Glomerular endothelial cell (primary cell): ENCODE results near the gene BTG4. TPM values are rescaled to one million over a fixed set of nuclear protein-coding genes. Genes with fewer than 3 reads are reported as not detected.

Experiments used
- DNase-seq: peaks from one replicate; pipeline ENCODE4 v3.0.0-alpha.2; 2011; ENCODE audit warnings: low read depth, low spot score; ENCODE audit errors: extremely low read depth
- total RNA-seq: library from RNA; depleted of rRNA; stranded (reverse); fragments of >200 nt; gene quantifications from 2 replicates; pipeline ENCODE4 v1.2.3, GENCODE V29; 2015

Gene BTG4
- total RNA-seq, 1 donor from 2014 or later, result not detected

GRCh38 chr11:111538407-111539114, 26.4 kb upstream of the BTG4 start:
- DNase-seq, result no peak

DNA sequence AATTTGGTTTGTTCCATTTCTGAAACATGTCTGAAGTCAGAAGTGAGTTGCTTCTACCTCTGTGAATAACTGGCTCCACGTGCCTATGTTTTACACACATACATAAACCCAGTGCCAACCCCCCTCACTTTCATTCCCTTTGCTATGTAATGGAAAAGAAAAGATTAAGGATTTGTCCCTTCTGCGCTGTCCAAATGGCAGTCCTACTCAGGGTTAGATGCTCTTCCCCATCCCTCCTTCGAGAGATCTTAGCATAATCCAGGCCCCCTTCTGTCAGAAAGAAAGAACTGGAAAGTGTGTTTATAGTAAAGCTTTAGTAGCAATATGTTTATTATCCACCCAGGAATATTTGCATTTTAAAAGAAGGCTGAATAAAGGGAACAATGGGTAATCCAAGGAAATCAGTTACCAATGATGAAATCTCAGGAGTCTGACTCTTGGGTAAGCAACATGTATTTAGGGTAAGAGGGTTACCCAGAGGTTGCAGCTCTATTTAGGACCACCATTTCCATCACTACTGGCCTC, 25.2 kb upstream of the BTG4 start:
- DNase-seq, result no peak

GRCh38 chr11:111535281-111535680, 23.1 kb upstream of the BTG4 start:
- DNase-seq, result no peak

DNA sequence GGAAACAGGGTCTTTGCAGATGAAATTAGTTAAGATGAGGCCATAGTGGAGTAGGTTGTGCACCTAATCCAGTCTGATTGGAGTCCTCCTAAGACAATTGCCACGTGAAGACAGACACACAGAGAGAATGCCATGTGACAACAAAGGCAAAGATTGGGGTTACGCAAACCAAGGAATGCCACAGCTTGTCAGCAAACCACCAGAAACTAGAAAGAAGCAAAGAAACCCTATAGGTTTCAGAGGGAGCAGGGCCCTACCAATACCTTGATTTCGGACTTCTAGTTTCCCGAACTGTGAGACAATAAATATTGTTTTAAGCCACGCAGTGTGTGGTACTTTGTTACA, 20.2 kb upstream of the BTG4 start:
- no peak for DNase-seq

GRCh38 chr11:111531687-111532364, 19.6 kb upstream of the BTG4 start:
- no peak for DNase-seq

DNA sequence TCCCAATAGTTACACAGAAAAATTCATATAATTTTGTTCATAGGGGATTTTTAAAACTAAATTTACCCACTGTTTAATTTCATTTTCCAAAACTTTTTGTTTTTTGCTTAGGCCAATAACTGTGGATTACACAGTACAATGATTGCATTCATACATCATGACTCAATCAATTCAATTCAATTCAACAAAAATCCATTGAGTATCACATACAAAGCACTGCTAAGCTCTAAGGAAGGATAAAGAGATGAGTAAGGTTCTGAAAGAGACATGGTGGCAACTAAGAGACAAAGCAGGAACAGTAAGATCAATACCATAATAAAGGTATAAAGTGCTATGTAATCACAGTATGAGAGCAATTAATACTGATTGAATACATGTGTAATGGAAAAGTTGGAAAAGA, 18.9 kb upstream of the BTG4 start:
- DNase-seq, result no peak

- DNase-seq, result no peak
These were observed 17.9 kb upstream of the BTG4 start for GRCh38 chr11:111530091-111530490.

DNA sequence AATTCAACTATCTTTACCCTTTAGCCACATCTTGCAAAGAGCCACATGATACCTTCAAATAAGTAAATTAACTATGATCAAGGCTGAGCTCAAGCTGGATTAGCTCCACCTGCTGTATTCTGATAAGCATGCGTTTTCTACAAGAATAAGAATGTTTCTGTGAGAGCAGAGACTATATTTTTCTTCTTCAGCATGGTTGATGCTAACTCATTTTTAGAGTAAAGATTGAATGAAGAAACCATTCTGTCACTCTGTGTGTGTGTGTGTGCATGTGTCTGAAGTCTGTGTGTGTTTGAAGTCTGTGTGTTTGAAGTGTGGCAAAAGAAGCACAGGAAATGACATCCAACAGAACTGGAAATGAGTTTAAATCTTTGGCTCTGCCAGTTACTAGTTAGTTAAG, 16.4 kb upstream of the BTG4 start:
- DNase-seq, result no peak

GRCh38 chr11:111527279-111527678, 15.1 kb upstream of the BTG4 start:
- DNase-seq, result no peak

DNA sequence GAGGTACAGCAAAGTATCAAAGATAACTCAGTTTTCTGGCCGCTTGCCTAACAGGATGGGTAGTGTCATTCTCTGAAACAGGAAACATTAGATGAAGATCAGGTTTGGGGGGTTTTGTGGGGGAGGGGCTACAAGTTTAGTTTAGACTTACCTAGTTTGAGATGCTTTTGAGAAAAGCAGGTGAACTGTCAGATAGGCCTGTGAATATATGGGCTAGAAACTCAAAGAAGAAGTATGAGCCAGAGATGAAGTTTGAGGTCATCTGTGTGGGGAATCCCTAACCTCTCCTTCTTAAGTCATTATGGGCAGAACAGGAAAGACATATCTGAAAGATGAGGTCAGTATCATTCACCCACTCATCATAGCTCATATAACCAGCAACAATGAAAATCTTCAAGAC, 14.3 kb upstream of the BTG4 start:
- DNase-seq, result no peak

DNA sequence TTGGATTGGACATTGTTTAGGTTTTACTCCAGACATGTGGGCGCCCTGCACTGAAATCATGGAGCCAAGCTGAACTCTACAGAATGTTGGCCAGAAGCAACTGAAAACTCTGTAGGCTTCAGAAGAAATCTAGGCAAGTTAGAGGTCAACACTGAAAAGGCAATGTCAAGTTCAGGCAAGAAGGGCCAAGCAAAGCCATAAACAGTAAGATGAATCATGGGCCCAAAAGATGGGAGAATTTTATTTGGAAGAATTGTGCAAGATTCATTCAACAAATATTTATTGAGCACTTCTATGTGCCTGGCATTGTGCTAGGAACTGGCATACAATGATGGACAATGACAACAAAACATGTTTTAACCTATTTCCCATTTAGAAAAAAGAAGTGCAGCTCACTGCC, 13.3 kb upstream of the BTG4 start:
- no peak for DNase-seq

DNA sequence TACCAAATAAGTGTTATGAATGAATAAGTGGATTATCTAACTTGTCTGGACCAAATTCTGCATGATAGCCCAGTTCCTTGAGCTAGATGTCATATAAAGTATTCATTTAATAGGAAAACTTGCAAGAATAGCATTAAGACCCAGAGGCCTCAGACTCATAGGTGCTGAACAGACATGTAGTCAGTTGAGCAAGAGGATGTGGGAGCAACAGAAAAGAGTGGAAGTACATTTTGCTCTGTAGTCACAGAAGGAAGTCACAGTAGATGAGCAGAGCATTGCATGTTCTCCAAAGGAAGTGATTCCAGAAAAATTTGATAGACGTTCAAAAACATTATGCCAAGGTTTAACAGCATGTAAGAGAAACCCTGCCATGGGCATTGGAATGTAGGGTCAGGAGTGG, 11.9 kb upstream of the BTG4 start:
- no peak for DNase-seq

- DNase-seq, result no peak
These were observed 11.2 kb upstream of the BTG4 start for GRCh38 chr11:111523343-111523742.

DNA sequence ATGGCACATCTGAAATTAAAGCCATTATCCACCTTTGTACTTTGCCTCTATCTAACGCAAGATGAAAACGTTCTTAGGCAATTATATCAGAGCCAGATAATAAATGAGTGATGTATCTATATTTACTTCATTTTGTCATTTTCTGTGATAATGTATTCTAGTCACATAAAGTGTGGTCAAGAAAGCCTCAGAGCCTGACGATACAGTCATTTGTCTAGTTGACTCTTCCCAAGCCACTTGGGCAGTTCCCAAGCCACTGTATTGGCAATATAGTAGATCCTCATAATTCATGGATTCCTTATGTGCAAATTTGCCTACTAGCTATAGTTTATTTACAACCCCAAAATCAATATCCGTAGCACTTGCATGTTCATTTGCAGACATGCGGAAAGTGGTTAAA, 10.2 kb upstream of the BTG4 start:
- no peak for DNase-seq

DNA sequence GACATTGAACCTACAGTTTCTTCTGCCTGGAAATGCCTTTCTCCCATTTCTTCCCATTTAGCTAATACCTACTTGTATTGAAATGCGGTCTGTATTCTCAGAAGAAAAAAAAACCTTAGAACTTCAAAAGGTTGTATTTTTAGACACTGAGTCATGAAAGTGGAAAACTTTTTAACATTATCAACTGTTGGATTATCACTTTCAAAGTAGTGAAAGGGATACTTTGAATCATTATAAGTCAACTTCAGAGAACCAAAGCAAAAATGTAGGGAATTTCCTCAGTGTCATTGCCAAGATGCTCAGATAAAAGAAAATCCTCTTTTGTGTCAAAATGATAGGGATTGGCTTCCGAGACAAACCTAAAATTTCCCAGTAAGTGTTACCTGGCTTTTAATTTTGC, 8.9 kb upstream of the BTG4 start:
- no peak for DNase-seq

DNA sequence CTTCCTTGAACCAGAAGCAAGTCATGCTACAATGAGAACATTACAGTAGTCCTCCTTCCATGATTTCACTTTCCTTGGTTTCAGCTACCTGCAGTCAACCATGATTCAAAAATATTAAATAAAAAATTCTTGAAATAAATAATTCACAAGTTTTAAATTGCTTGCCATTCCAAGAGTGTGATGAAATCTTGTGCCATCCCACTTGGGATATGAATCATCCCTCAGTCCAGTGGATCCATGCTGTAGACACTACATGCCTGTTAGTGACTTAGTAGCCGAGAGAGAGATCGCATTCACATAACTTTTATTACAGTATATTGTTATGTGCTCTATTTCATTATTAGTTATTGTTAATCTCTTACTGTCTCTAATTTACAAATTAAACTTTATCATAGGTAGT, 8.4 kb upstream of the BTG4 start:
- DNase-seq, result no peak

GRCh38 chr11:111518668-111519067, 6.5 kb upstream of the BTG4 start:
- no peak for DNase-seq

DNA sequence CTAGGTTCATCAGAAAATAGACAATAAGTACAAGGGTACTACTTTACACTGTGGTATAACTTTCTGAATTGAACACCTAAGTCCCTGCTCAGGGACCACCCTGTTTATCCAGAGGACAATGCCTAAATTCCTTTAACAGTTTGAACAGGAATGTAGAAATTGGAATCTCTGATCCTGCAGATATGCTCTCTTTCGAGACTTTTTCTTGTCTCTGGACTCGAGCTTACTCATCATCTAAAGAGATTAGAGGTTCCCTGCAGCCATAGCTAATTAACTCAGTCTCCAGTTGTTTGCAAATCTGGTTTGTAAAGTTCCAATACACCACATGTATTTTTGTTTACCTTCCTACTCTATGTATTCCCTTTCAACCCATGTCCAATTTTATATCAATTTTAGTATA, 3.4 kb upstream of the BTG4 start:
- DNase-seq, result no peak

- DNase-seq, result no peak
These were observed 2.2 kb upstream of the BTG4 start, which contains the start of gene HOATZ for GRCh38 chr11:111514216-111515031. TSS of gene HOATZ (plus strand) at chr11:111514778. CDS start at chr11:111514785, 7 bp downstream.

DNA sequence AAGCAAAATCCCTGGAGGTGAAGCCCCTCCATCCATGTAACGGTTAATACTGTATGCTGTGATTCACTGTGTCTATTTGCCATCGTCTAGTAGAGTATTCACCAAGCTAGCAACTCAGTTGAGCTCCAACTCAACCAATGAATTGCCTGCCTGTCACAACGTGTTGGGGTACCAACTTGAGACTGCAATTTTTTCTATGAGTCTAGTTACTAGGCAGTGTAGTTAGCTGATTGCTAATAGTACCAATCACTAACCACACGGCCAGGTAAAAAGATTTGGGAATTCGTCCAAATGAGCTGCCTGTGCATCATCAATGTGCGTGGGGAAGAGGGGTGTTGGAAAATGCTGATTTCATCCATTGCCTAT, 1.0 kb upstream of the BTG4 start:
- no peak for DNase-seq

DNA sequence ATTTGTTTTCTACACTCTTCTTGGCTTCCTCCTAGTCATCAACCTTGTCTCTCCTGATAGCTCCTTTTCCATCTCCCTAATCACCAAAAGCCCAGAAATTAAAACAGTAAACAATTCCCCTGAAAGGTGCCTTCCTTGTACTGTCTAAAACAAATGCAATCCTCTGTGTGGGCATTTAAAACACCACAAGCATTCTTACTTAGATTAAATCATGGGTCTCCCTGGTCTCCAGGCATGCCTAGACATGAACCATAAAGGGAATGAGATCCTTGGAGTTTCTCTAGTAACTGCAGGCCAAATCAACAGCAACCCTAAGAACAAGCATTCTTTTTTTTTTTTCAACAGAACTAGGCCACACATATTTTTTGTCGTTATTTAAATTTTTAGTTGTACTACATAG, 1.9 kb downstream of the BTG4 start:
- DNase-seq, result no peak

GRCh38 chr11:111502611-111503010, 9.6 kb downstream of the BTG4 start:
- DNase-seq, result no peak
